Measurements from ENCODE around the gene ATM.

- TF ChIP-seq POLR2A (IDR thresholded peaks at IDR 0.05): no peak
- no peak for TF ChIP-seq CTCF (IDR thresholded peaks at IDR 0.05)
These were observed 55.7 kb downstream of the ATM start for GRCh38 chr11:108278546-108278945.
